ENCODE results near the gene TTC28. TPM values are rescaled to one million over a fixed set of nuclear protein-coding genes. Genes with fewer than 3 reads are reported as not detected.
A peak's percentile ranks its signal among the peaks of the same experiment; 100 is the strongest.

Gene TTC28
- total RNA-seq, 1 donor from 2014 or later, result 16.4 TPM

GRCh38 chr22:28249402-28249801 is 430.2 kb downstream of the TTC28 start:
- H3K4me1 ChIP-seq, result peaks cover 57% of the 10 kb centered on the region
- no peak for DNase-seq
- TF ChIP-seq CTCF (IDR thresholded peaks at IDR 0.05; ENCODE audit: borderline replicate concordance), result no peak
- H3K9me3 ChIP-seq (replicated peaks), result no peaks in the 10 kb centered on the region
- H3K27me3 ChIP-seq (ENCODE audit: low read depth), result no peaks in the 10 kb centered on the region
- intact Hi-C loops (cut with micrococcal nuclease), result no loop called here
- no peak overlapping the region for H3K4me3 ChIP-seq
- H3K27ac ChIP-seq (replicated peaks), result no peak overlapping the region
- H3K36me3 ChIP-seq, result no peaks in the 10 kb centered on the region

DNA sequence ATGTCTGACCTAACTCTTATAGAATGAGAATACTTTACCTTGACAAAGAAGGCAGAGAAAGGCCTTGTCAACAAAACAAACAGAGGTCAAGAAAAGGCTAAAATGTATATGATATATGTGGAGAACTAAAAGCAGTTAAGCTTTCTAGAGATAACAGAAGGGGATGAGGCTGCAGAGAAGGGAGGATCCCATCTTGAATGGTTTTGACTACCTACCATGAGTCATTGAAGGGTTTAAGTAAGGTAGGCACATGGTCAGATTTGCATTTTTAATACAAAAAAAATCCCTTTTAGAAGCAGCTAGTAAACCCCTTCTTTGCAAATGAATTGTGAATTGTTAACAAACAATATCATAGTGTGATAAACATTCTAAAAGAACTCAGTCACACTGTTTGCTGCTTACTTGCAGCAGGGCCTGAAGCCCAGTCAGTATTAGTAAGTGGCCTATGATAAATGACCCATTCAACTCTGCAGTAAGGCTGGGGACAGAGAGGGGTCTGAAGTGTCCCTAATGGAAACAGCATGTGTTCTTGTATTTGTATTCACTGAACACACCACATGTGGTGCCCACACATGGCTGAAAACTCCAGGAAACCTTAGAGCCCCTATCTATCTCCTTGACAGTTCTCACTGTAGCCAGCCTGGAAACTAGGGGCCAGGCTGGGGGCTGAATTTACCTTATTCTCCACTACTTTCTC is 431.8 kb downstream of the TTC28 start:
- DNase-seq, result no peak
- H3K27ac ChIP-seq (replicated peaks), result no peak overlapping the region
- no peaks in the 10 kb centered on the region for H3K27me3 ChIP-seq (ENCODE audit: low read depth)
- TF ChIP-seq CTCF (IDR thresholded peaks at IDR 0.05; ENCODE audit: borderline replicate concordance), result no peak
- intact Hi-C loops (cut with micrococcal nuclease), result no loop called here
- peaks cover 70% of the 10 kb centered on the region for H3K4me1 ChIP-seq
- H3K36me3 ChIP-seq, result no peaks in the 10 kb centered on the region
- no peaks in the 10 kb centered on the region for H3K9me3 ChIP-seq (replicated peaks)
- H3K4me3 ChIP-seq, result no peak overlapping the region

DNA sequence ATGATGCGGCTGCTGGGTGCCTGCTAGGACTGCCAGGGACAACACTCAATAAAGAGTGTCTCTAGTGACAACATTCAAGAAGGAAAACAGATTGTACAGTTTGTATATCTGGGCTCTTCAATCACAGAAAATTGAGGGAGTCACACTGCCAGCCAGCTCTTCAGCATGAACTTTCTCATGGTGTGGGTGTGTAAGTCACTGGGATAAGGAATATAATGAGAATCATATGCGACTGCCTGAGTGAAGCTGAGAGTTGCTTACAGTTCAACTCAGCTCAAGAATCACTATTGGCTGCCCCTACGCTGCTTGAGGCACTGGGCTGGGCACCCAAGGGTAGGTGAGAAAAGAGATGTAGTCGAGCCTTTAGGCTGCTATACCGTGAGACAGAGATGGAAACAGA is 432.5 kb downstream of the TTC28 start:
- Histone ChIP-seq H3K9me3 (replicated peaks) (no peaks in the 10 kb centered on the region), H3K4me1 (peaks cover 70% of the 10 kb centered on the region), H3K36me3 (no peaks in the 10 kb centered on the region), H3K4me3 (no peak overlapping the region), H3K27me3 (ENCODE audit: low read depth) (no peaks in the 10 kb centered on the region), H3K27ac (replicated peaks) (peak overlapping the region; percentile 22)
- intact Hi-C loops (cut with micrococcal nuclease), result no loop called here
- TF ChIP-seq CTCF (IDR thresholded peaks at IDR 0.05; ENCODE audit: borderline replicate concordance), result no peak
- no peak for DNase-seq

DNA sequence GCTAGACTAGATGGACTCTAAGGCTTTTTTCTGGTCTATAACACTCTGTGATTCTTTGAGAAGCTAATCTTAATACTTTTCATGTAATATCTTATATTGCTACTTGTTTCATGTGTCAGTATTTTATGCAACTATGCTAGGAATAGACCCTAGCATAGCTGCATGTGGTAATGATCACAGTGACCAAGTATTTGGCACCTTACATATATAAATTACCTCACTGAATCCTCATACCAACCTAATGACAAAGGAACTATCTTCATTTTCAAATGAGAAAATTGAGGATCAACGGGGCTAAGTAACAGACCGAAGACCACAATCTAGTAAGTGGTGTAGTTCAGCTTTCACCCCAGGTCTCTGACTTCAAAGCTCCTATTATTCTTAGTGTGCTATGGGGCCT is 433.2 kb downstream of the TTC28 start:
- Histone ChIP-seq H3K27me3 (ENCODE audit: low read depth) (no peaks in the 10 kb centered on the region), H3K4me3 (no peak overlapping the region), H3K27ac (replicated peaks) (no peak overlapping the region), H3K4me1 (peaks cover 76% of the 10 kb centered on the region), H3K36me3 (no peaks in the 10 kb centered on the region), H3K9me3 (replicated peaks) (no peaks in the 10 kb centered on the region)
- no peak for TF ChIP-seq CTCF (IDR thresholded peaks at IDR 0.05; ENCODE audit: borderline replicate concordance)
- no peak for DNase-seq
- intact Hi-C loops (cut with micrococcal nuclease), result no loop called here

DNA sequence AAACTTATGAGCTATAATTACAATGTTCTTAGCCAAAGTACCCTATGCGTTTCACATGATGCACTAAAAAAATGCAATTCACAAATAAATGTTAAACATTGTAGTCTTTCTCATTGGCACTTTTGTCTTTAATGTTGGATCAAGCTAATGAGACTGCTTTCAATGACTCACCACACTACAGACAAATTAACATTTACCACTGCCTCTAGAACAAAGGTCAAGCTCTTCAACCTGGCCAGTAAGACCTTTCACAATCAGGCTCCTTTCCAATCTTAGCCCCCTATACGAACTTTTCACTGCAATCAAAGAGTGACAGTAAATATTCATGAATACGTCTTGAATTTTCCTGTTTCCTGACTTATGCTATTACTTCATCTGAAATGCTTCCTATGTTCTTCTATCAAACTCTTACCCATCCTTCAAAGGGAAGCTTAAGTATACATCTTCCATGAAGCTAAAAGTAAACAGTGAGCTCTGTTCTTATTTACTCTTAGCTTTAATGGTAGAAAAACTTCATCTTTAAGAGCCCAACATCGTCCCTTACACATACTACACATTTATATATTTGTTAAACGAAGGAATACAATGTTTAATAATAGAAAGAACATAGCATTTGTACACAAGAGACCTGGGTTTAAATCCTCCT is 433.9 kb downstream of the TTC28 start:
- H3K36me3 ChIP-seq, result no peaks in the 10 kb centered on the region
- TF ChIP-seq CTCF (IDR thresholded peaks at IDR 0.05; ENCODE audit: borderline replicate concordance), result no peak
- no peak for DNase-seq
- intact Hi-C loops (cut with micrococcal nuclease), result no loop called here
- H3K4me1 ChIP-seq, result peaks cover 76% of the 10 kb centered on the region
- H3K27me3 ChIP-seq (ENCODE audit: low read depth), result no peaks in the 10 kb centered on the region
- H3K27ac ChIP-seq (replicated peaks), result peak overlapping the region; percentile 22
- H3K9me3 ChIP-seq (replicated peaks), result no peaks in the 10 kb centered on the region
- H3K4me3 ChIP-seq, result no peak overlapping the region

Data from left ventricle myocardium inferior (tissue), 1 donor.